ENCODE data around the gene BMF.
"Not testable (repeated sequence)": the region's sequence is repeated elsewhere in the genome, so short reads cannot be mapped to it uniquely, and the experiment has no call there.

BMF gene

GRCh38 chr15:40136470-40137302 is 28.0 kb upstream of the BMF start:
- Mint-ChIP-seq H3K9me3 (no peaks in the 10 kb centered on the region), H3K27ac (no peak overlapping the region), H3K27me3 (peaks cover 13% of the 10 kb centered on the region), H3K4me1 (no peaks in the 10 kb centered on the region), H3K4me3 (no peak overlapping the region), H3K36me3 (no peaks in the 10 kb centered on the region)
- no peak for DNase-seq
- CTCF ChIA-PET: no interaction called here

- CTCF ChIA-PET, H3K4me3 Mint-ChIP-seq, H3K9me3 Mint-ChIP-seq, H3K4me1 Mint-ChIP-seq, H3K36me3 Mint-ChIP-seq, DNase-seq, H3K27ac Mint-ChIP-seq: not testable (repeated sequence)
- peaks cover 13% of the 10 kb centered on the region for H3K27me3 Mint-ChIP-seq
Observed at GRCh38 chr15:40135846-40136450, 27.3 kb upstream of the BMF start.

- Mint-ChIP-seq H3K36me3 (no peaks in the 10 kb centered on the region), H3K27ac (no peak overlapping the region), H3K27me3 (peaks cover 13% of the 10 kb centered on the region), H3K4me1 (no peaks in the 10 kb centered on the region), H3K9me3 (no peaks in the 10 kb centered on the region), H3K4me3 (no peak overlapping the region)
- CTCF ChIA-PET: no interaction called here
- no peak for DNase-seq
Observed at GRCh38 chr15:40134885-40135284, 26.2 kb upstream of the BMF start.

GRCh38 chr15:40133544-40133943 is 24.9 kb upstream of the BMF start:
- DNase-seq: no peak
- Mint-ChIP-seq H3K4me3 (no peak overlapping the region), H3K36me3 (no peaks in the 10 kb centered on the region), H3K27ac (no peak overlapping the region), H3K9me3 (no peaks in the 10 kb centered on the region), H3K27me3 (peaks cover 13% of the 10 kb centered on the region), H3K4me1 (no peaks in the 10 kb centered on the region)
- CTCF ChIA-PET: no interaction called here

GRCh38 chr15:40130799-40131502 is 22.3 kb upstream of the BMF start:
- Mint-ChIP-seq H3K9me3 (no peaks in the 10 kb centered on the region), H3K27ac (no peak overlapping the region), H3K4me3 (no peak overlapping the region), H3K4me1 (no peaks in the 10 kb centered on the region), H3K36me3 (no peaks in the 10 kb centered on the region), H3K27me3 (no peaks in the 10 kb centered on the region)
- DNase-seq: no peak
- CTCF ChIA-PET: no interaction called here

- Mint-ChIP-seq H3K27me3 (no peaks in the 10 kb centered on the region), H3K36me3 (no peaks in the 10 kb centered on the region), H3K27ac (no peak overlapping the region), H3K9me3 (no peaks in the 10 kb centered on the region), H3K4me3 (no peak overlapping the region), H3K4me1 (no peaks in the 10 kb centered on the region)
- CTCF ChIA-PET: no interaction called here
- no peak for DNase-seq
Observed at GRCh38 chr15:40130118-40130517, 21.4 kb upstream of the BMF start.

GRCh38 chr15:40128766-40129660 is 20.3 kb upstream of the BMF start:
- CTCF ChIA-PET: interaction anchor here (0.9 to 1.5 kb wide), 4 partner anchors 22 to 144 kb away, joined by 3 to 4 read pairs (median 3); no protein-coding TSS in a partner anchor
- DNase-seq: peak; percentile 58
- no peak overlapping the region for H3K4me3 Mint-ChIP-seq
- no peaks in the 10 kb centered on the region for H3K36me3 Mint-ChIP-seq
- H3K4me1 Mint-ChIP-seq: no peaks in the 10 kb centered on the region
- no peaks in the 10 kb centered on the region for H3K9me3 Mint-ChIP-seq
- no peaks in the 10 kb centered on the region for H3K27me3 Mint-ChIP-seq
- H3K27ac Mint-ChIP-seq: no peak overlapping the region

GRCh38 chr15:40125950-40126349 is 17.3 kb upstream of the BMF start:
- Mint-ChIP-seq H3K4me3 (no peak overlapping the region), H3K4me1 (no peaks in the 10 kb centered on the region), H3K27ac (no peak overlapping the region), H3K36me3 (no peaks in the 10 kb centered on the region), H3K27me3 (peaks cover 22% of the 10 kb centered on the region), H3K9me3 (no peaks in the 10 kb centered on the region)
- CTCF ChIA-PET: no interaction called here
- no peak for DNase-seq

GRCh38 chr15:40124807-40125285 is 16.2 kb upstream of the BMF start:
- not testable (repeated sequence) for H3K9me3 Mint-ChIP-seq, H3K36me3 Mint-ChIP-seq, H3K27ac Mint-ChIP-seq, H3K4me3 Mint-ChIP-seq, DNase-seq, H3K4me1 Mint-ChIP-seq
- CTCF ChIA-PET: interaction anchor here (1.2 to 1.7 kb wide), 2 partner anchors 20 to 150 kb away, joined by 3 to 5 read pairs; no protein-coding TSS in a partner anchor
- peaks cover 29% of the 10 kb centered on the region for H3K27me3 Mint-ChIP-seq

GRCh38 chr15:40124333-40124732 is 15.7 kb upstream of the BMF start:
- CTCF ChIA-PET: interaction anchor here (1.1 to 1.7 kb wide), 3 partner anchors 18 to 150 kb away, joined by 3 to 5 read pairs (median 3); no protein-coding TSS in a partner anchor
- not testable (repeated sequence) for H3K27ac Mint-ChIP-seq, DNase-seq, H3K9me3 Mint-ChIP-seq, H3K4me3 Mint-ChIP-seq, H3K4me1 Mint-ChIP-seq, H3K36me3 Mint-ChIP-seq
- peaks cover 29% of the 10 kb centered on the region for H3K27me3 Mint-ChIP-seq

GRCh38 chr15:40123863-40124262 is 15.2 kb upstream of the BMF start:
- H3K9me3 Mint-ChIP-seq, H3K36me3 Mint-ChIP-seq, H3K27ac Mint-ChIP-seq, H3K4me3 Mint-ChIP-seq, DNase-seq, H3K4me1 Mint-ChIP-seq: not testable (repeated sequence)
- peaks cover 30% of the 10 kb centered on the region for H3K27me3 Mint-ChIP-seq
- CTCF ChIA-PET: interaction anchor here (0.8 to 1.7 kb wide), 4 partner anchors 17 to 151 kb away, joined by 3 to 5 read pairs (median 4); no protein-coding TSS in a partner anchor

- not testable (repeated sequence) for H3K36me3 Mint-ChIP-seq, DNase-seq, H3K9me3 Mint-ChIP-seq, H3K4me3 Mint-ChIP-seq, H3K4me1 Mint-ChIP-seq, H3K27ac Mint-ChIP-seq
- peaks cover 35% of the 10 kb centered on the region for H3K27me3 Mint-ChIP-seq
- CTCF ChIA-PET: interaction anchor here (0.8 to 1.7 kb wide), 3 partner anchors 16 to 75 kb away, joined by 3 to 5 read pairs (median 4); no protein-coding TSS in a partner anchor
Observed at GRCh38 chr15:40122989-40123388, 14.3 kb upstream of the BMF start.

- peaks cover 6% of the 10 kb centered on the region for H3K4me1 Mint-ChIP-seq
- no peak for DNase-seq
- peaks cover 35% of the 10 kb centered on the region for H3K27me3 Mint-ChIP-seq
- CTCF ChIA-PET: interaction anchor here (1.6 kb wide), 1 partner anchor 17 kb away, joined by 6 read pairs; no protein-coding TSS in a partner anchor
- no peak overlapping the region for H3K27ac Mint-ChIP-seq
- H3K36me3 Mint-ChIP-seq: no peaks in the 10 kb centered on the region
- no peak overlapping the region for H3K4me3 Mint-ChIP-seq
- H3K9me3 Mint-ChIP-seq: no peaks in the 10 kb centered on the region
Observed at GRCh38 chr15:40121911-40122638, 13.4 kb upstream of the BMF start.
